Fibroblast of mammary gland (primary cell): ENCODE results near the gene EVX1.

ENCODE experiments used
- DNase-seq: peaks from one replicate; pipeline ENCODE4 v3.0.0-alpha.2; 2010; ENCODE audit warnings: low read depth
- H3K4me3 ChIP-seq: 2 replicates; pipeline ENCODE4 v1.5.1; 2011; ENCODE audit warnings: low read depth, mild to moderate bottlenecking, low read length, moderate library complexity; ENCODE audit not compliant: control insufficient read depth
- CTCF ChIP-seq: conservative IDR thresholded peaks from 2 replicates; pipeline ENCODE4 v1.5.1; 2011; ENCODE audit warnings: low read depth, low read length, inconsistent platforms; ENCODE audit not compliant: control insufficient read depth, insufficient read depth

EVX1 gene

GRCh38 chr7:27220440-27220955 is 22.1 kb upstream of the EVX1 start:
- no peak for DNase-seq
- no peak overlapping the region for H3K4me3 ChIP-seq
- TF ChIP-seq CTCF = no peak

GRCh38 chr7:27221201-27221797 is 21.3 kb upstream of the EVX1 start:
- no peak for TF ChIP-seq CTCF
- DNase-seq = no peak
- H3K4me3 ChIP-seq = no peak overlapping the region

GRCh38 chr7:27223941-27224575 is 18.5 kb upstream of the EVX1 start:
- DNase-seq = no peak
- no peak for TF ChIP-seq CTCF

GRCh38 chr7:27224983-27225934 is 17.3 kb upstream of the EVX1 start:
- H3K4me3 ChIP-seq = no peak overlapping the region
- no peak for DNase-seq
- no peak for TF ChIP-seq CTCF

More at GRCh38 chr7:27223941-27224575, 18.5 kb upstream of the EVX1 start:
- no peak overlapping the region for H3K4me3 ChIP-seq

- DNase-seq = no peak
- no peak for TF ChIP-seq CTCF
- H3K4me3 ChIP-seq = no peak overlapping the region
Measured at GRCh38 chr7:27229448-27229847, 13.2 kb upstream of the EVX1 start.

- peak overlapping the region; percentile 50 for H3K4me3 ChIP-seq
- TF ChIP-seq CTCF = no peak
- peak; percentile 28 for DNase-seq
Measured at GRCh38 chr7:27235387-27236311, 7.0 kb upstream of the EVX1 start.
